Motor neuron (in vitro differentiated cells): ENCODE results near the gene SLU7. TPM values are rescaled to one million over a fixed set of nuclear protein-coding genes. Genes with fewer than 3 reads are reported as not detected.

Experiments
- ATAC-seq, 8 experiments: fragments of 200-7000 bp; cut with Tn5 transposase; replicated peaks in 6 of 8; 2 replicates each; pipeline ENCODE4 v1.8.0; 2021; ENCODE audit warnings: mild to moderate bottlenecking in 8 of 8, moderate library complexity in 8 of 8
- H3K27ac ChIP-seq, 2 donors: fragments of 250-450 bp; sonication (Bioruptor Pico); 2 replicates each; pipeline ENCODE4 v1.9.0; 2021; ENCODE audit warnings: antibody characterized with exemption in 2 of 2, mild to moderate bottlenecking in 2 of 2, moderate library complexity in 1 of 2
- H3K4me1 ChIP-seq, 2 donors: fragments of 250-450 bp; sonication (Bioruptor Pico); replicated peaks in 1 of 2; 2 replicates each; pipeline ENCODE4 v1.6.1; 2021; ENCODE audit warnings: antibody characterized with exemption in 2 of 2, mild to moderate bottlenecking in 2 of 2, moderate library complexity in 1 of 2
- H3K4me3 ChIP-seq, 5 donors: fragments of 250-450 bp; sonication (Bioruptor Pico); 2 replicates each; pipeline ENCODE4 v1.9.0; 2021; ENCODE audit warnings: antibody characterized with exemption in 5 of 5, mild to moderate bottlenecking in 5 of 5, moderate library complexity in 4 of 5
- WGBS, 10 experiments: fragments of 450-650 bp; shearing (Covaris generic); methylation state at CpG; one replicate each; pipeline ENCODE4 v1.0.0; 2022; 5-methylcytosine and 5-hydroxymethylcytosine counted together
- in situ Hi-C, 9 experiments: fragments of 400-800 bp; cut with MboI; loops; one replicate each; pipeline ENCODE4 v1.15.0; 2021; ENCODE audit warnings: low sequenced_read_pairs in 9 of 9, low pct_unique_long_range_greater_than_20kb in 2 of 9; ENCODE audit not compliant: unreplicated experiment in 9 of 9
- total RNA-seq, 8 experiments: library from RNA; unstranded; fragments of 300-600 nt; gene quantifications; 2 replicates each; pipeline versions ENCODE4 v1.2.3 to v1.2.4, GENCODE V29; 2022

Gene SLU7
- total RNA-seq, 8 experiments from 2014 or later: 44.1 to 66.9 (median 61.5) TPM

DNA sequence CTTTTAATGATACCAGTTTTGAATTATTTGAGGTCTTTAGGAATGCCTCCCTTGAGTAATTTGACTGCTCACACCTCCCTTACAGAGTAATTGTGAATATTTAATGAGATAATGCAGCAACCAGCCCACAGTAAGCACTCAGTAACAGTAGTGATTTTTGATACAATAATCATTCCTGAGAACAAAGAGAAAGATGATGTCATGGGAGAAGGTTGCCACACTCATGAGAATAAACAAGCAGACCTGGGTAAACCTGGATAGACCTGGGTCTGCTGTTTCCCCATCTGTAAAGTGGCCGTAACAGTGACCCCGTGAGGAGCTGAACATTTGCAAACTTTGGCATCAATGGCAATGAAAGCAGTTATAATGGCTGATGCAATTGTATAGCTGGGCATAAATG lies 52.7 kb downstream of the SLU7 start:
- H3K4me3 ChIP-seq: no peak overlapping the region
- peaks cover 8 to 9% of the 10 kb centered on the region in 2 donors for H3K4me1 ChIP-seq
- ATAC-seq: no peak
- in situ Hi-C loops: no loop called here
- no peak overlapping the region for H3K27ac ChIP-seq
- 69 to 100% (median 91%) methylated on average over 2 of the region's 2 CpGs; no CpG with 5 or more reads in 2 of the 10 experiments for WGBS, 10 experiments

DNA sequence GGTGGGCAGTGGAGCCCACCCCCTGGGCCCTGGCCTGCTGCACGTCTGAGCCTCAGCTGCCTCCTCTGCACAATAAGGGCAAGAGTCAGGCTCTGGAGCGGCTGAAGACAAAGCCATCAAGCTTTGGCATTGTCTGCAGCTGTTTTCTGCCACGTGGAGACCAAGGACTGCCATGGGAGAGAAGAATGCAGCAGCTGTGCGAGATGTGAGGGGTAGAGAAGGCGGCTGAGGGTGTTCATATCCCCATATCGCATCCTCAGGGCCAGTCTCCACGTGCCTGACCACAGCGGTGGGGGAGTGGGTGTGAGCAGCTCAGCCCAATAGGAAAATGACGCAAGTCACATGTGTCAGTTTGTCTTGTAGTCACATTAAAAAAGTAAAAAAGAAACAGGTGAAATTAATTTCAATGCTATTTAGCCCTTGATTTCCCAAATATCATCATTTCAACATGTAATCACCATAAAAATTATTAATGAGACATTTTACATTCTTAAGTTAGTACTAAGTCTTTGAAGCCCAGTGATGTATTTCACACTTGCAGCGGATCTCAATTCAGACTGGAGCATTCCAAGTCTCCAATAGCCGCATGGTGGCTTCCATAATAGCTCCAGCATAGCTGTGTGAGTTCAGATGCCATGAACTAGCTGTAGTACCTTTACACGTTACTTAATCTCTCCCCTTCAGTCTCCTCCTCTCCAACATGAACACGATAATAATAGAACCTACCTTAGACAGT lies 55.1 kb downstream of the SLU7 start:
- in situ Hi-C loops: no loop called here
- no peak overlapping the region for H3K4me3 ChIP-seq
- H3K27ac ChIP-seq: no peak overlapping the region
- 10 to 100% (median 59%) methylated on average over 1 to 10 of the region's 13 CpGs for WGBS, 10 experiments
- peak in 6 of 8 experiments; percentile 6 to 90 (median 68) for ATAC-seq
- H3K4me1 ChIP-seq: peaks cover 8 to 9% of the 10 kb centered on the region in 2 donors

DNA sequence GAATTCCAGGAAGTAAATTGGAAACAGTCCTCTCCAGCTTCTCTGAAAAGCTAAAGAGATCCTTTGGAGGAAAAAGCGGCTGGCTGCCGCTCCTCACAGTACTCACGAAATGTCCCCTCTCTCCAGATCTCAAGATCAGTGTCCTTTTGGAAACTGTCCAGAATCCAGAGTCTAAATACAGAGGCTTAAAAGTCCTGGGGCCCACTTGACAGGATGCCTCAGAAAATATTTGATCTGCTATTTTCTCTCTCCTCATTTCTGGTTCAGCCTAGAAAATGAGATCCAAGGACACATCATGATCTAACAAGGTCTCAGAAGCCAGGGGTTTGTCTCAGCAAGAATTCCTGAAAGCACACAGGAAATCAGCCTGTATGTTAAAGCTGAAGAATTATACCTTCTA lies 55.7 kb downstream of the SLU7 start:
- no peak overlapping the region for H3K4me3 ChIP-seq
- no peak overlapping the region for H3K27ac ChIP-seq
- H3K4me1 ChIP-seq: peaks cover 8 to 9% of the 10 kb centered on the region in 2 donors
- peak in 1 of 8 experiments; percentile 6 for ATAC-seq
- in situ Hi-C loops: no loop called here
- WGBS, 10 experiments: 61 to 100% (median 93%) methylated on average over 1 to 3 of the region's 3 CpGs; no CpG with 5 or more reads in 3 of the 10 experiments

DNA sequence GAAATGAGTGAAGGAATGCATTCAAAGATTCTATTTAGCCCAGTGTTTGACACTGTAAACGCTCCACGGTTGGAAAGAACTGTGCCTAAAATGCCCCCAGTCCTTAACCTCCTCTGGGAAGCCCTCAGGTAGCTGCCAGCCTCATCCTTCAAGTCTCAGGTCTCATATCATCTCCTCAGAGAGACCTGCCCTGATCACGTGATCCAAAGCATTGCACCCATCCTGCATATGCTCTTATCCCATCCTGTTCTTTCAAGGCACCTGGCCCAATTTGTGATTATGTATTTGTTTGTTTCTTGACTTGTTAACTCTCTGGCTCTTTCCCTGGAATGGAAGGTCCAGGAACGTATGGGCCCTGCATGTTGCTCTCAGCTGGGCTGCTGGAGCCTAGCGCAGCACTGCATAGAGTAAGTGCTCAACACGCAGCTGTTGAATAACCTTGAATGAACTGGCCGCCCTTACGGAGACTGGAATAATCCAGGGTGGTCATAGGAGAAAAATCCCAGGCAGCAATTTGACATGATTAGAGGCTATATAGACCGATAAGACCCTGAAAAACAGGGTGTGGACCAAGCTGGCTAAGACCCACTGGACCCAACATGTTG lies 57.2 kb downstream of the SLU7 start:
- Histone ChIP-seq H3K4me3 (no peak overlapping the region), H3K4me1 (peaks cover 14 to 16% of the 10 kb centered on the region in 2 donors), H3K27ac (no peak overlapping the region)
- 0 to 100% (median 74%) methylated on average over 1 to 9 of the region's 9 CpGs; no CpG with 5 or more reads in 3 of the 10 experiments for WGBS, 10 experiments
- in situ Hi-C loops: no loop called here
- no peak for ATAC-seq

DNA sequence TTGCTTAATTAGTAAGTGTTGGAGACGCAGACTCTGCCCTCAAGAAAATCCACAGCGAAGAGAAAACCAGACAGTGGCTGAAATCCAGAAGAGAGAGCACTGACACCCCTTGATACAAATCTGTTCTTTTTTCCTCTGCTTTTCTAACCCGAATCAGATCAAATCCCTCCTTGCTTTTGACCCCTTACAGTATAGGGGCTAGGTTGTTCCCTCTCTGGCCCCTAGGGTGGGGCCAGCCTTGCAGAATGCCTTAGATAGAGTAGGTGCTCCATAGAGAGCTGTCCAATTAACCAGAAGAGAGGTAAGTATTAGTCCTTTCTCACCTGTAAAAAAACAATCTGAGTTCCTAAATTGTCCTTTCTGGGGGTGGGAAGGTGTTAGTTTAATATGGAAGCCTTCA lies 58.6 kb downstream of the SLU7 start:
- Histone ChIP-seq H3K4me1 (peaks cover 16% of the 10 kb centered on the region in 2 donors), H3K4me3 (no peak overlapping the region), H3K27ac (no peak overlapping the region)
- in situ Hi-C loops: no loop called here
- 0 to 100% (median 66%) methylated on average over 1 to 3 of the region's 3 CpGs; no CpG with 5 or more reads in 2 of the 10 experiments for WGBS, 10 experiments
- peak in 1 of 8 experiments; percentile 20 for ATAC-seq

DNA sequence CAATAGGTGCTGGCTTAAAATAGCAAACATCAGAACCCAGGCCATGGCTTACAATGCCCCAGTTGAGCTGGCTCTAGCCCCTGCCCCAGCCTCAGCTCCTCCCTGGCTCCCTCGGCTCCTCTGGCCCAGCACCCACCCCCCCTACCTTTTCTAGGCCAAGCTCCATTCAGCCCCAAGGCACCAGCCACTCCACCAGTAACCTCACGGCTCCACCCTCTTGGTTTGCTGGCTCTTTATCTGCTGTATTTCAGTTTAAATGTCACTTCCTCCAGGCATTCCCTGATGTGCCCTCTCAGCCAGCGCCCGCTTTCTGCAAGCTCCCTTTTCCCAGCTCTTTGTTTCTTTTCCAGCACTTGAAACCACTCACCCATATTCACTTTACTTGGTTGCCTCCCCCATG lies 59.1 kb downstream of the SLU7 start:
- WGBS, 10 experiments: 43 to 100% (median 90%) methylated on average over 2 to 3 of the region's 4 CpGs; no CpG with 5 or more reads in 7 of the 10 experiments
- peak in 3 of 8 experiments; percentile 34 to 74 (median 56) for ATAC-seq
- Histone ChIP-seq H3K4me1 (peaks cover 16% of the 10 kb centered on the region in 2 donors), H3K4me3 (no peak overlapping the region), H3K27ac (no peak overlapping the region)
- in situ Hi-C loops: no loop called here

DNA sequence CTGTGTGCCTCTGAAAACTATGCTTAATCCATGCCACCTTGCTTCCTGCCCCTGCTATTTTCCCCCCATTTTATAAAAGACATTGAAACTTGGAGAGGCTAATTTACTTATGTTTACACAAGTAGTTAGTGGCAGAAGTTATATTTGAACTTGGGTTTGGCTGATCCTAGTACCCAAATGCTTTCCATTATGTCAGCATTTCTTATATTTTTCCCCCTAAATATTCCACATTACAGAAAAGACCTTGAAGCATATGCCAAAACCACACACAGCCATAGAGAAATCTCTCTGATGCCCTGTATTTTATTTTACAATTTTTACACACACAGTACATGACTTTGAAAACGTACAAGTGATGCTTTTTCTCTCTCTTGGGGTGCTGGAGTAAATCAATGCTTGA lies 59.6 kb downstream of the SLU7 start:
- no peak for ATAC-seq
- in situ Hi-C loops: no loop called here
- peaks cover 16% of the 10 kb centered on the region in 2 donors for H3K4me1 ChIP-seq
- WGBS, 10 experiments: 0 to 33% (median 0%) methylated on average over 1 of the region's 1 CpG; no CpG with 5 or more reads in 2 of the 10 experiments
- H3K4me3 ChIP-seq: no peak overlapping the region
- no peak overlapping the region for H3K27ac ChIP-seq

DNA sequence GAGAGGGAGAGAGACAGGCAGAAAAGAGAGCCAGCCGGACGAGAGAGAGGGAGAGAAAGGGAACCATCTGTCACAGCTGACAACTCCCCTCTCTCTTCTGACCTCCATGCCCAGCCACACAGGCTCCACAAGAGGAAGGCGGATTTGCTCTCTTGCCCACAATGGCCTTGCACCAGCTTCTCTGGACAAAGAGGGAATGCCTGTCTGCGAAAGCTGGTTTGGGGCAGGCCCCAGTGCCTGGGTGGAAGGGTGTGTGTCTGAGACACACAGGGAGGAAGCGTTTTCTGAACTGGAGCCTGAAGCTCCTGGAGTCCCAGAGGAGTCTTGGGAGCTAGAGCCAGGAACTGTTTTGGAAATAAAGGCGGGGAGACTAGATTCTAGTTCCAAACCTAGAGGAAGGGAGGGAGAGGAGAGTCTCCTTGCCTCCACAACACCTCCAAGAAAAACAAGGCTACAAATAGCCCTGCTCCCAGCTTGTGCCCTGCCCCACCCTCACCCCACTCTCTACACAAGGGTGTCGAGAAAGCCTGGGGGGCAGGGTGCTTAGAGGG lies 60.9 kb downstream of the SLU7 start:
- in situ Hi-C loops: no loop called here

DNA sequence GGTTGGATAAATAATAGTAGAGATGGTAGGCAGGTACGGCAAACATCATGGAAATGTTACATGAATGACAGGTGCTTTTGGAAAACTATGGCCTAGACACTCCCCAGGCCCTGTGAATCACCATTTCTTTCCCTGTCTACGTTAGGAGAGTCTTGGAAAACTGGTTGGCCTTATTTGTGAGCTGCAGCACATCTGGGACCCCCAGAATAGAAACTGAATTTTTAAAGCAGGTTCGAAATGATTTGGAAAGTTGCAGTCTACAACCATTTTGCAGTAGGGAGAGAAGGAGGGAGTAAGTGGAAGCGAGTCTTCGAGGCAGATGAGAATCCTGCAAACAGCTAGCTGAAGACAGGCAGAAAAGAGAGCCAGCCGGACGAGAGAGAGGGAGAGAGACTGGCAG lies 61.5 kb downstream of the SLU7 start:
- in situ Hi-C loops: no loop called here
- ATAC-seq: no peak
- 32 to 90% (median 74%) methylated on average over 1 to 7 of the region's 7 CpGs for WGBS, 10 experiments
- no peak overlapping the region for H3K27ac ChIP-seq
- peaks cover 8% of the 10 kb centered on the region in 2 donors for H3K4me1 ChIP-seq
- H3K4me3 ChIP-seq: no peak overlapping the region

More for the DNA sequence above, 60.9 kb downstream of the SLU7 start:
- ATAC-seq: peak in 7 of 8 experiments; percentile 48 to 84 (median 72)
- WGBS, 10 experiments: 0 to 67% (median 32%) methylated on average over 1 to 5 of the region's 7 CpGs; no CpG with 5 or more reads in 2 of the 10 experiments
- H3K4me1 ChIP-seq: peaks cover 8% of the 10 kb centered on the region in 2 donors
- H3K4me3 ChIP-seq: no peak overlapping the region
- no peak overlapping the region for H3K27ac ChIP-seq

DNA sequence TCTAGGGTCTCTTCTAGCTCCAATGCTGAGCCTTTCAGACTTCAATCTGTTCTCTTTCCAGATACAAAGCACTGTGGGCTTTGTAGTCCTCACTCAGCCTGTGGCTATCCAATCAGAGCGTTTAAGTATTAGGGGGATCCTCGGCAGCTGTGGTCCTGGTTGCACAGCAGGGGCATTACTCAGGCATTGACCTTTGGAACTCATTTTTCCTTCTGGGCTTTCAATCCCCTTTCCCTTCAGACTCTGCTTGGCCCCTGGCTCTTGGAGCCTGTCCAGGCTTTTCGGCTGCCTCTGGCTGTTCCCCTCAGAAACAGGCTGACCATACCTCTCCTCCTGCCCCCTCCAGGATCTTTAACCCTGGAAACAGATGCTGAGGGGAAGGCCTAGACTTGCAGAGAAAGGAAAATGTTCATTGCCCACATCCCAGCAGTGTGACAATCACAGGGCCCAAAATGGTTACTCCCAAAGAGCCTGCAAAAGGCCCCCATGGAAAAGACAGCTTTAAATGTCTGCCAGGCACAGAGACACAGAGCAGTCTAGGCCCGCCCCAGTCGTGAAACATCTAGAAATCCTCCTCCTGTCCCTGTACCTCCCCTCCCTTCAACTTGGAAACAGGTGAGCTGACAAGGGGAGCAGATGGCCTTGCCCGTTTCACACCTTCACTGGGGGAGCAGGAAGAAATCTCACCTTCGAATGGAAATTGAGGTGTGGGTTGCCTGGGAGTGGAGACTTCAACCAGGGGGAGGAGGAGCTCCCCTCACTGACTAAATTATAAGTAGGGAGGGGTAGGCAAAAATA lies 62.1 kb downstream of the SLU7 start:
- ATAC-seq: peak in 1 of 8 experiments; percentile 37
- 48 to 84% (median 73%) methylated on average over 1 to 6 of the region's 7 CpGs; no CpG with 5 or more reads in 3 of the 10 experiments for WGBS, 10 experiments
- Histone ChIP-seq H3K4me3 (no peak overlapping the region), H3K4me1 (peaks cover 8% of the 10 kb centered on the region in 2 donors), H3K27ac (no peak overlapping the region)
- in situ Hi-C loops: no loop called here

DNA sequence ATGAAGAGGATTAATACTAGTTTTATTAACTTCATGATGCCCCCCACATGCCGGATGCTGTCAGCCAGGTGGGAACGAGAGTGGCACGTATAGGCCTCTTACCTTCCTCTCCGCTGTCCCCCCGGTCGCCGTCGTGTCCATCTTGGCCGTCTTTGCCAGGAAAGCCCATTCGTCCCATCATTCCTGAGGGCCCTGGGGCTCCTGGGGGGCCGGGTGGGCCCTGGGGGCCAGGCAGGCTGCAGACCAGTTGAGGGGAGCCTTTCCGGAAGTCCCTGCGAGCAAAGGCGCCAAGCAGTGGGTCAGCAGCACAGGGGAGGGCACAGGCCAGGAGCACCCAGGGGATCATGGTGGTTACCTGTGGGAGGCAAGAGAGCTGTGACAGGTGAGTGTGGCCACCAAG lies 64.2 kb downstream of the SLU7 start:
- no peak overlapping the region for H3K27ac ChIP-seq
- no peak overlapping the region for H3K4me3 ChIP-seq
- WGBS, 10 experiments: 53 to 100% (median 80%) methylated on average over 1 to 3 of the region's 14 CpGs; no CpG with 5 or more reads in 7 of the 10 experiments
- peaks cover 8% of the 10 kb centered on the region in 2 donors for H3K4me1 ChIP-seq
- in situ Hi-C loops: no loop called here
- no peak for ATAC-seq

DNA sequence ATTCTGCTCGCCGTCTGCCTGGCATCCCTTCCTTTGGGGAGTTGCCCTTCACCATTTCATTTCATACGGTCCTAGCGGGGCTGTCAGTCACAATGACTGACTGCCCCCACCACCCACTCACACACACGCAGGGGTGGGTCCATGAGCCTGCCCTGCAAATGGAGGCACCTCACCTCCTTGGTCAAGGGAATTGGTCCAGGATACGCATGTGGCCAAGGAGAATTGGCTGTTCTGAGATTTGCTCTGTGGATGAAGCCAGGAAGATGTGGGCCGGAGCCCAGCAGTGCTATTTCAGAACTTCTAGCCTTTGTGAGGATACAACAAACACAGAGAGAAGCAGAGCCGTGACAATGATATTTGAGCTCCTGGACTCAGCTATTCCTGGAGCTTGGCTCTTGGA lies 65.5 kb downstream of the SLU7 start:
- in situ Hi-C loops: no loop called here
- no peak overlapping the region for H3K27ac ChIP-seq
- WGBS, 10 experiments: 77 to 93% (median 81%) methylated on average over 2 to 5 of the region's 8 CpGs; no CpG with 5 or more reads in 5 of the 10 experiments
- H3K4me3 ChIP-seq: no peak overlapping the region
- H3K4me1 ChIP-seq: peaks cover 8% of the 10 kb centered on the region in 2 donors
- ATAC-seq: peak in 1 of 8 experiments; percentile 43
